PC-9 (cell line): ENCODE measurements around the gene GFPT1. TPM values are rescaled to one million over a fixed set of nuclear protein-coding genes. Genes with fewer than 3 reads are reported as not detected.

Experiments
- BruUV-seq: library from RNA; stranded (reverse); fragments of 400-500 nt; replicated peaks from 2 replicates; lab custom pipeline; 2021; lab: Mats Ljungman, UMichigan
- CTCF ChIA-PET: fragments of 300-600 bp; sonication (Branson Sonifier 250); formaldehyde crosslinking; loops from one replicate; lab custom pipeline; 2022; ENCODE audit warnings: antibody characterized with exemption; lab: Charles Lee
- POLR2A ChIA-PET: fragments of 300-600 bp; sonication (Branson Sonifier 250); formaldehyde crosslinking; loops from one replicate; lab custom pipeline; 2022; ENCODE audit warnings: antibody characterized with exemption; ENCODE audit not compliant: unreplicated experiment; lab: Charles Lee
- DNase-seq, 2 experiments: peaks; one replicate each; pipeline versions ENCODE4 v3.0.0 to v3.0.0-alpha.2; 2015 to 2022; ENCODE audit warnings: mixed read lengths in 1 of 2
- H2AFZ ChIP-seq: fragments of 200-600 bp; sonication (generic); 2 replicates; pipeline ENCODE4 v1.8.1; 2017; ENCODE audit warnings: antibody characterized with exemption
- H3F3A ChIP-seq: fragments of 200-600 bp; sonication (generic); 2 replicates; pipeline ENCODE4 v1.8.1; 2017; ENCODE audit warnings: antibody characterized with exemption, mild to moderate bottlenecking, low read depth; ENCODE audit not compliant: insufficient read depth
- H3K27ac ChIP-seq: fragments of 200-600 bp; sonication (generic); 2 replicates; pipeline ENCODE4 v1.6.1; 2016; ENCODE audit warnings: mixed run types
- H3K27me3 ChIP-seq: fragments of 200-600 bp; sonication (generic); 2 replicates; pipeline ENCODE4 v1.6.1; 2016; ENCODE audit warnings: low read depth, mixed run types; ENCODE audit not compliant: insufficient read depth
- H3K36me3 ChIP-seq: fragments of 200-600 bp; sonication (generic); 2 replicates; pipeline ENCODE4 v1.6.1; 2016; ENCODE audit warnings: low read depth, mixed run types
- H3K4me1 ChIP-seq: fragments of 200-600 bp; sonication (generic); replicated peaks from 2 replicates; pipeline ENCODE4 v1.6.1; 2016; ENCODE audit warnings: mixed run types; ENCODE audit not compliant: insufficient read depth
- H3K4me2 ChIP-seq: fragments of 200-600 bp; sonication (generic); 2 replicates; pipeline ENCODE4 v1.6.1; 2017; ENCODE audit warnings: mixed run types
- H3K4me3 ChIP-seq: fragments of 200-600 bp; sonication (generic); 2 replicates; pipeline ENCODE4 v1.6.1; 2016; ENCODE audit warnings: mixed run types
- H3K79me2 ChIP-seq: fragments of 200-600 bp; sonication (generic); 2 replicates; pipeline ENCODE4 v1.6.1; 2017; ENCODE audit warnings: low read depth, mixed run types
- H3K9me2 ChIP-seq: fragments of 200-600 bp; sonication (generic); 2 replicates; pipeline ENCODE4 v1.8.1; 2017; ENCODE audit warnings: mild to moderate bottlenecking; ENCODE audit not compliant: insufficient read depth
- H3K9me3 ChIP-seq: fragments of 200-600 bp; sonication (generic); 2 replicates; pipeline ENCODE4 v1.8.1; 2016; ENCODE audit warnings: low read depth; ENCODE audit not compliant: insufficient read depth
- H4K20me1 ChIP-seq: fragments of 200-600 bp; sonication (generic); 2 replicates; pipeline ENCODE4 v1.8.1; 2017; ENCODE audit not compliant: insufficient read depth
- CTCF ChIP-seq: fragments of 200-600 bp; sonication (generic); conservative IDR thresholded peaks from 2 replicates; pipeline ENCODE4 v1.6.1; 2017; ENCODE audit warnings: mixed run types, antibody characterized with exemption, mild to moderate bottlenecking, moderate library complexity
- EZH2 ChIP-seq: fragments of 200-600 bp; sonication (generic); IDR thresholded peaks from 2 replicates; pipeline ENCODE4 v1.8.0; 2017; ENCODE audit warnings: antibody characterized with exemption, low read depth
- intact Hi-C: fragments of 100-400 bp; cut with micrococcal nuclease; formaldehyde crosslinking; loops from one replicate; pipeline ENCODE4 v1.10.0; 2022; ENCODE audit not compliant: unreplicated experiment
- total RNA-seq: library from RNA; stranded (reverse); gene quantifications from 2 replicates; pipeline ENCODE4 v1.2.3, GENCODE V29; 2021

The GFPT1 gene
- total RNA-seq, 1 experiment from 2014 or later: 58.3 TPM

DNA sequence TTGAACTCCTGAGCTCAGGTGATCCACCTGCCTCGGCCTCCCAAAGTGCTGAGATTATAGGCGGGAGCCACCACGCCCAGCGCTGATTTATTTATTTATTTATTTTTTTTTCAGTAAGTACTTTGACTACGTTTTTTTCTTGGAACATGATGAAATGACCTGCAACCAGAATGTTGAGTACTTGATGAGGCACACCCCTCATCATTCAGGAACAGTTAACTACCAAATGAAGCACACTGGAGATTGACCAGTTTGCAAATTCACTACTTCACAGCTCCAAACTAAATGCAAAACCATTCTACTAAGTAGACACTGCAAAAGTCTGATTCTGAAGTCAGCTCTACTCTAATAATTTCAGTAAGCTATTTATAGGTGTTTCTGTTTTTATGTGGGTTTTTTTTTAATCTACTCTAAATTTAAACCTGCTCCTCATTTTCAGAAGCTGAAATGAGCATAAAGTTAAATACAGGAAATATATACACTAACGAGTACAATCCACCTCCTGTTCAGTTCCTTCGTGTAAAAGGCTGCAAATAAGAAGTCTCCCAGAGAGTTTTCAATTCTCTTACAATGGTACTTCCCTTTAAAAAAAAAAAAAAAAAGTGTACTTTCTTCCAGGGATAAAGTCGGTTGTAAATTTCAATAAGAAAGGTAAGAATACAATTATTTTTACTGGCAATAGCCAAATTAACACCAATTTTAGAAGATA, 1.4 kb downstream of the GFPT1 start:
- Histone ChIP-seq H3K36me3 (peaks cover 8% of the 10 kb centered on the region), H3F3A (peaks cover 6% of the 10 kb centered on the region), H3K9me3 (no peaks in the 10 kb centered on the region), H3K4me1 (peaks cover 57% of the 10 kb centered on the region), H3K79me2 (peaks cover 64% of the 10 kb centered on the region), H3K27me3 (no peaks in the 10 kb centered on the region), H3K27ac (peak overlapping the region; percentile 76), H4K20me1 (peaks cover 24% of the 10 kb centered on the region; the same call in 1 of the 2 replicates), H3K4me2 (peak overlapping the region; percentile 99), H3K4me3 (peak overlapping the region; percentile 90), H2AFZ (no peak overlapping the region), H3K9me2 (no peaks in the 10 kb centered on the region)
- ChIA-PET POLR2A (no interaction called here), CTCF (no interaction called here)
- peak in 1 of 2 experiments; percentile 38 for DNase-seq
- BruUV-seq: no TSS peak
- intact Hi-C loops: loop anchor here (5.0 kb wide), 2 partner anchors 257 to 327 kb away; partner anchors contain the start of gene AAK1
- TF ChIP-seq CTCF (no peak), EZH2 (no peak)

- Histone ChIP-seq H3K79me2 (peaks cover 73% of the 10 kb centered on the region), H2AFZ (no peak overlapping the region), H3K4me2 (peak overlapping the region; percentile 99), H3F3A (peaks cover 6% of the 10 kb centered on the region), H3K36me3 (peaks cover 8% of the 10 kb centered on the region), H3K9me2 (no peaks in the 10 kb centered on the region), H3K27me3 (no peaks in the 10 kb centered on the region), H3K9me3 (no peaks in the 10 kb centered on the region), H4K20me1 (peaks cover 31% of the 10 kb centered on the region), H3K27ac (peak overlapping the region; percentile 76), H3K4me3 (peak overlapping the region; percentile 23; the same call in 1 of the 2 replicates), H3K4me1 (peaks cover 58% of the 10 kb centered on the region)
- intact Hi-C loops: loop anchor here (5.0 kb wide), 2 partner anchors 258 to 328 kb away; partner anchors contain the start of gene AAK1
- TF ChIP-seq EZH2 (no peak), CTCF (no peak)
- CTCF ChIA-PET: no interaction called here
- DNase-seq: no peak
- BruUV-seq: no TSS peak
- POLR2A ChIA-PET: no interaction called here
Observed at GRCh38 chr2:69384618-69385081, 2.4 kb downstream of the GFPT1 start.

DNA sequence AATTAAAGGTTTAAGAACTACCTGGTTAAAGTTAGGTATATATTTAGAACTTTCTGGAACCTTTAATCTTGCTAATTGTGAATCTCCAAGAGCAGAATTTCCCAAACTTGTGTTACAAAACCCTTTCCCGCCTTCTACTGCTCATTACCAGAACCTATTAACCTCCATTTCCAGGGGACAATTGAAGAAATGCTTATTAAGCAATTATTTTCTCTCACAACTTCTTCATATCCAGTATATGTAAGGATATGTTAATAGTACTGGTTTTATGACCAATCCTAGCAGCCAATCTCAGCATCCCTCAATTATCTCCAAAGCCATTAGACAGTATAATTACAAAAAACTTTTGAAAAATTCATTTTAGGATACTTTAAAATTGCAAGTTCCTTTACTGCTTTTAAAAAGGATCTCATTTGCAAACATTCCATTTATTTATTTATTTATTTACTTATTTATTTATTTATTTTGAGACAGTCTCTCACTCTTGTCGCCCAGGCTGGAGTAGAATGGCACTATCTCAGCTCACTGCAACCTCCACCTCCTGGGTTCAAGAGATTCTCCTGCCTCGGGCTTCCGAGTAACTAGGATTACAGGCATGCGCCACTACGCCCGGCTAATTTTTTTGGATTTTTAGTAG, 3.7 kb downstream of the GFPT1 start:
- peak overlapping the region; percentile 99; the same call in 1 of the 2 replicates for H3K4me2 ChIP-seq
- CTCF ChIA-PET: interaction anchor here (0.7 kb wide), 1 partner anchor 342 kb away, joined by 3 read pairs; no protein-coding TSS in a partner anchor
- H4K20me1 ChIP-seq: peaks cover 40% of the 10 kb centered on the region
- peak overlapping the region; percentile 64; the same call in 1 of the 2 replicates for H3K27ac ChIP-seq
- H3K27me3 ChIP-seq: no peaks in the 10 kb centered on the region
- DNase-seq: no peak
- intact Hi-C loops: no loop called here
- H3K9me3 ChIP-seq: no peaks in the 10 kb centered on the region
- H3F3A ChIP-seq: peaks cover under 1% of the 10 kb centered on the region
- no peak overlapping the region for H2AFZ ChIP-seq
- peaks cover 58% of the 10 kb centered on the region for H3K4me1 ChIP-seq
- peaks cover 10% of the 10 kb centered on the region for H3K36me3 ChIP-seq
- no peak for TF ChIP-seq EZH2
- TF ChIP-seq CTCF: no peak
- no peaks in the 10 kb centered on the region for H3K9me2 ChIP-seq
- no peak overlapping the region for H3K4me3 ChIP-seq
- POLR2A ChIA-PET: no interaction called here
- H3K79me2 ChIP-seq: peaks cover 86% of the 10 kb centered on the region
- BruUV-seq: no TSS peak
